HEK293T (cell line): ENCODE measurements around the gene KRT16.

Experiments
- CTCF ChIA-PET: fragments of 350-600 bp; formaldehyde crosslinking; extraction: SDS; loops from one replicate; lab custom pipeline; 2021; ENCODE audit warnings: antibody characterized with exemption, inconsistent platforms; lab: Yijun Ruan, JAX
- POLR2A ChIA-PET: fragments of 350-600 bp; formaldehyde crosslinking; extraction: SDS; loops from one replicate; lab custom pipeline; 2020; ENCODE audit warnings: antibody characterized with exemption, inconsistent platforms; lab: Yijun Ruan, JAX
- DNase-seq: peaks from one replicate; pipeline ENCODE4 v3.0.0; 2012; ENCODE audit warnings: mixed read lengths; ENCODE audit errors: extremely low spot score
- ARNT ChIP-seq: fragments of 450-650 bp; IDR thresholded peaks from 2 replicates; pipeline ENCODE4 v1.6.1; 2017; ENCODE audit warnings: mild to moderate bottlenecking
- BHLHE40 ChIP-seq: fragments of 450-650 bp; IDR thresholded peaks from 2 replicates; pipeline ENCODE4 v1.6.1; 2016; ENCODE audit warnings: mild to moderate bottlenecking, moderate library complexity, borderline replicate concordance
- CTBP1 ChIP-seq: fragments of 450-650 bp; IDR thresholded peaks from 2 replicates; pipeline ENCODE4 v1.6.1; 2016; ENCODE audit warnings: borderline replicate concordance
- ELF4 ChIP-seq: fragments of 450-650 bp; IDR thresholded peaks from 2 replicates; pipeline ENCODE4 v1.6.1; 2017; ENCODE audit warnings: antibody characterized with exemption
- FOXA1 ChIP-seq: fragments of 450-650 bp; IDR thresholded peaks from 2 replicates; pipeline ENCODE4 v1.6.1; 2016; ENCODE audit warnings: mild to moderate bottlenecking
- FOXK2 ChIP-seq: fragments of 450-650 bp; IDR thresholded peaks from 2 replicates; pipeline ENCODE4 v1.6.1; 2016; ENCODE audit warnings: mild to moderate bottlenecking
- FOXM1 ChIP-seq: fragments of 450-650 bp; IDR thresholded peaks from 2 replicates; pipeline ENCODE4 v1.6.1; 2017; ENCODE audit warnings: mild to moderate bottlenecking, borderline replicate concordance
- HDGF ChIP-seq: fragments of 450-650 bp; IDR thresholded peaks from 2 replicates; pipeline ENCODE4 v1.6.1; 2017; ENCODE audit warnings: antibody characterized with exemption, borderline replicate concordance
- L3MBTL2 ChIP-seq: fragments of 450-650 bp; conservative IDR thresholded peaks from 2 replicates; pipeline ENCODE4 v1.6.1; 2016; ENCODE audit warnings: mild to moderate bottlenecking
- LEF1 ChIP-seq: fragments of 450-650 bp; IDR thresholded peaks from 2 replicates; pipeline ENCODE4 v1.6.1; 2017; ENCODE audit warnings: mild to moderate bottlenecking, borderline replicate concordance
- NFRKB ChIP-seq: fragments of 450-650 bp; IDR thresholded peaks from 2 replicates; pipeline ENCODE4 v1.6.1; 2016; ENCODE audit warnings: mild to moderate bottlenecking, moderate library complexity
- PKNOX1 ChIP-seq: fragments of 450-650 bp; IDR thresholded peaks from 2 replicates; pipeline ENCODE4 v1.6.1; 2016
- SP1 ChIP-seq: fragments of 450-650 bp; IDR thresholded peaks from 2 replicates; pipeline ENCODE4 v1.6.1; 2017
- SUZ12 ChIP-seq: fragments of 450-650 bp; IDR thresholded peaks from 2 replicates; pipeline ENCODE4 v1.6.1; 2016; ENCODE audit warnings: mild to moderate bottlenecking
- TARDBP ChIP-seq: fragments of 450-650 bp; IDR thresholded peaks from 2 replicates; pipeline ENCODE4 v1.6.1; 2016
- ZNF384 ChIP-seq: fragments of 450-650 bp; IDR thresholded peaks from 2 replicates; pipeline ENCODE4 v1.6.1; 2016

The KRT16 gene

GRCh38 chr17:41563607-41564170 is 48.9 kb downstream of the KRT16 start:
- CTCF ChIA-PET = interaction anchor here (1.2 kb wide), 1 partner anchor 15 kb away, joined by 3 read pairs; no protein-coding TSS in a partner anchor
- no peak for TF ChIP-seq LEF1
- no peak for TF ChIP-seq CTBP1
- POLR2A ChIA-PET = no interaction called here
- no peak for DNase-seq

GRCh38 chr17:41561554-41561953 is 51.0 kb downstream of the KRT16 start:
- no peak for TF ChIP-seq NFRKB
- no peak for TF ChIP-seq BHLHE40
- no peak for TF ChIP-seq SP1
- no peak for TF ChIP-seq TARDBP
- TF ChIP-seq SUZ12 = no peak
- TF ChIP-seq FOXM1 = no peak
- no peak for TF ChIP-seq ZNF384
- TF ChIP-seq FOXK2 = no peak
- no peak for TF ChIP-seq ARNT
- no peak for TF ChIP-seq L3MBTL2
- no peak for TF ChIP-seq FOXA1
- no peak for TF ChIP-seq HDGF
- no peak for TF ChIP-seq LEF1
- TF ChIP-seq ELF4 = no peak
- TF ChIP-seq PKNOX1 = no peak
- no peak for TF ChIP-seq CTBP1
- no peak for DNase-seq
- ChIA-PET POLR2A (no interaction called here), CTCF (interaction anchor here (0.6 kb wide), 1 partner anchor 12 kb away, joined by 3 read pairs; no protein-coding TSS in a partner anchor)
